ENCODE results near the gene GPR135. TPM values are rescaled to one million over a fixed set of nuclear protein-coding genes. Genes with fewer than 3 reads are reported as not detected.

The GPR135 gene
- total and polyA plus RNA-seq, 2 donors from 2014 or later: 0.77 to 3.0 TPM

DNA sequence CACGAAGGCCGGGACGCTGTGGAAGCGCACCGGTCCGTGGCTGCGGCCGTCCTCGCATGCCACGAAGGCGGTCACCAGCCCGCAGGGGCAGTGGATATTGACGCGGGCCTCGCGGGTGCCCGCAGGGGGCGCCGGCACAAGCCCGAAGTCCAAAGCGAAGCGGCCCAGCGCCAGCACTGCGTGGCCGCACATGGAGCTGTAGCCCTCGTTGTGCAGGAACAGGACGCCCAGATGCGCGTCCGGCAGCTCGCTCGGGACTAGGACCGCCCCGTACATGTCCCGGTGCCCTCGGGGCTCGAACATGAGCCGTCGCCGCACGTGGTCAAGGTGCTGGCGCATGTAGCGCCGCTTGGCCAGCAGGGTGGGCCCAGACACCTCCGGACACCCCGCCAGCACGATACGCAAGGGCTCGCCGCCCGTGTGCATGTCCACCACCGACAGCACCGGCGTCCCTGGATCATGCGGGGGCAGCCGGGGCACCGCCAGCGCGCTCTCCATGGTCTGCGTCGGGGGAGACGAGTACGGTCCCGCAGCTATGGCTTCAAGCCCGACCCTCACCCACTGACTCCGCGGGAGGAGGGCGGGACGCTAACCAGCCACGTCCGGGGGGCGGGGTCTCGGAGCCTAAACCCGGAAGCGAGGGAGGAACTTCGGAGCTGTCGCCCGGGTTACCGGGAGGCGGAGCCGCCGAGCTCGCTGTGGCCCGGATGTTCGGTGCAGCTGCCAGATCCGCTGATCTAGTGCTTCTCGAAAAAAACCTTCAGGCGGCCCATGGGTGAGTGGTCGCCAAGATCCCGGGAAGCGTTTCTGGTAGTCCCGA is 18.8 kb upstream of the GPR135 start, which contains the start of the genes JKAMP and L3HYPDH:
TSS of gene JKAMP (plus strand) at position 699 of the 820 bp plus-strand sequence. CDS start at position 772, 73 bp downstream.
TSS of gene L3HYPDH (minus strand) at position 590 of the 820 bp plus-strand sequence. CDS start at position 498, 92 bp downstream.
- DNase-seq (peak; percentile 98 to 99 (median 99)), FAIRE-seq (no peak)
- Histone ChIP-seq H3K9me3 (ENCODE audit: control insufficient read depth in 2 of 3, insufficient read depth in 1 of 3, low read length in 3 of 3) (no peaks in the 10 kb centered on the region), H3K4me1 (ENCODE audit: control insufficient read depth in 2 of 3, insufficient read depth in 2 of 3, low read depth in 1 of 3, low read length in 3 of 3) (peaks cover 0 to 25% (median 18%) of the 10 kb centered on the region in 3 donors), H3K9ac (ENCODE audit: low read length in 3 of 3) (peak within 1 kb of the TSS; percentile 83 to 91 (median 84)), H3K36me3 (ENCODE audit: control insufficient read depth in 2 of 3, insufficient read depth in 3 of 3, low read length in 3 of 3) (peaks cover 0 to 5% (median 3%) of the 10 kb centered on the region in 3 donors), H3K27me3 (ENCODE audit: control insufficient read depth, insufficient read depth, low read length) (no peaks in the 10 kb centered on the region), H3K4me3 (ENCODE audit: low read length in 3 of 3) (peak within 1 kb of the TSS; percentile 84 to 97 (median 94)), H3K27ac (ENCODE audit: low read depth in 2 of 2, low read length in 2 of 2) (peak within 1 kb of the TSS; percentile 90 to 97)
- intact Hi-C loops (cut with DNase I): no loop called here
- TF ChIP-seq, protein P1, sequence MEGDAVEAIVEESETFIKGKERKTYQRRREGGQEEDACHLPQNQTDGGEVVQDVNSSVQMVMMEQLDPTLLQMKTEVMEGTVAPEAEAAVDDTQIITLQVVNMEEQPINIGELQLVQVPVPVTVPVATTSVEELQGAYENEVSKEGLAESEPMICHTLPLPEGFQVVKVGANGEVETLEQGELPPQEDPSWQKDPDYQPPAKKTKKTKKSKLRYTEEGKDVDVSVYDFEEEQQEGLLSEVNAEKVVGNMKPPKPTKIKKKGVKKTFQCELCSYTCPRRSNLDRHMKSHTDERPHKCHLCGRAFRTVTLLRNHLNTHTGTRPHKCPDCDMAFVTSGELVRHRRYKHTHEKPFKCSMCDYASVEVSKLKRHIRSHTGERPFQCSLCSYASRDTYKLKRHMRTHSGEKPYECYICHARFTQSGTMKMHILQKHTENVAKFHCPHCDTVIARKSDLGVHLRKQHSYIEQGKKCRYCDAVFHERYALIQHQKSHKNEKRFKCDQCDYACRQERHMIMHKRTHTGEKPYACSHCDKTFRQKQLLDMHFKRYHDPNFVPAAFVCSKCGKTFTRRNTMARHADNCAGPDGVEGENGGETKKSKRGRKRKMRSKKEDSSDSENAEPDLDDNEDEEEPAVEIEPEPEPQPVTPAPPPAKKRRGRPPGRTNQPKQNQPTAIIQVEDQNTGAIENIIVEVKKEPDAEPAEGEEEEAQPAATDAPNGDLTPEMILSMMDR (IDR thresholded peaks at IDR 0.05; ENCODE audit: borderline replicate concordance, extremely low read depth, insufficient read depth): peak; percentile 39

GRCh38 chr14:59483363-59483762 is 18.2 kb upstream of the GPR135 start:
- H3K4me3 ChIP-seq (ENCODE audit: low read length in 3 of 3): peak overlapping the region; percentile 84 to 97 (median 94)
- no peaks in the 10 kb centered on the region for H3K9me3 ChIP-seq (ENCODE audit: control insufficient read depth in 2 of 3, insufficient read depth in 1 of 3, low read length in 3 of 3)
- H3K9ac ChIP-seq (ENCODE audit: low read length in 3 of 3): peak overlapping the region; percentile 57 to 91 (median 84)
- intact Hi-C loops (cut with DNase I): no loop called here
- TF ChIP-seq, protein P1 (IDR thresholded peaks at IDR 0.05; ENCODE audit: borderline replicate concordance, extremely low read depth, insufficient read depth): no peak
- H3K27ac ChIP-seq (ENCODE audit: low read depth in 2 of 2, low read length in 2 of 2): peak overlapping the region; percentile 90 to 97
- FAIRE-seq (no peak), DNase-seq (peak in 3 of 5 donors; percentile 38 to 70 (median 66))
- no peaks in the 10 kb centered on the region for H3K27me3 ChIP-seq (ENCODE audit: control insufficient read depth, insufficient read depth, low read length)
- peaks cover 0 to 5% (median 3%) of the 10 kb centered on the region in 3 donors for H3K36me3 ChIP-seq (ENCODE audit: control insufficient read depth in 2 of 3, insufficient read depth in 3 of 3, low read length in 3 of 3)
- peaks cover 0 to 25% (median 18%) of the 10 kb centered on the region in 3 donors for H3K4me1 ChIP-seq (ENCODE audit: control insufficient read depth in 2 of 3, insufficient read depth in 2 of 3, low read depth in 1 of 3, low read length in 3 of 3)

DNA sequence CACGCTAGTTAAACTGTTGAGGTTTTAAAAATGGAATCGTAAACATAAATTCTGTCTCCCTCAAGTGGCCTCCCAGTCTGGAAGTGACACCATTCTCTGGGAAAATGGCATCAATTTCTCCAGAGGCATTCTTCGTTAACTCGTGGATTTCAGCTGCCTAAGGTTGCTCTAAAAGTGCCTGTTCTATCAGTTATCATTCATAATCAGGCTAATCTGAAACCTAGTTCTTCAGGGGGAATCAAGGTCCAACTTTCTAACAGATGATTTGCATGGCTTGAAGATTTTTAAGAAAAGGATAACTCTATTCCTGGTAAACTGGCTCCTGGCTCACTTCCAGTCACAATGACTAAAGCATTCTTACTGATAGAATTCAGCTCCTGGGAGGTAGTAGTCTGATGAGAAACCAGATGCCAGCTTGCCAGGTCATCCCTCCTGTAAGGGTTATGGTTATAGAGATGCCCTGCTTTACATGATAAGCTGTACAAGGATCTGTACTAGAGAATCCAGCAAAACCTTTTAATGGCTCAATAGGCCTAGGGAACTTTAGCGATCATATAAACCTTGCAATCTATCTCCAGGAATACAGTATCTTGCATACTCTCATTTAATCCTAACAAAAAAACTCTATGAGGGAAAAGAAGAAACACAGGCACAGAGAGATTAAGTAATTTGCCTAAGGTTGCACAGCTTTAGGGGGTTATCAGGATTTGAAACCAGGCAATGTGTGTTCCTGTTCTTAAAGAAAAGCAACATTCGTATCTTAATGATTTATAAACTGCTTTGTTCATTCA is 17.6 kb upstream of the GPR135 start:
- Histone ChIP-seq H3K27ac (ENCODE audit: low read depth in 2 of 2, low read length in 2 of 2) (peak overlapping the region; percentile 90 to 97), H3K4me3 (ENCODE audit: low read length in 3 of 3) (peak overlapping the region; percentile 84 to 97 (median 94)), H3K9me3 (ENCODE audit: control insufficient read depth in 2 of 3, insufficient read depth in 1 of 3, low read length in 3 of 3) (no peaks in the 10 kb centered on the region), H3K36me3 (ENCODE audit: control insufficient read depth in 2 of 3, insufficient read depth in 3 of 3, low read length in 3 of 3) (peaks cover 0 to 5% (median 0%) of the 10 kb centered on the region in 3 donors), H3K9ac (ENCODE audit: low read length in 3 of 3) (peak overlapping the region; percentile 57 to 91 (median 84)), H3K27me3 (ENCODE audit: control insufficient read depth, insufficient read depth, low read length) (no peaks in the 10 kb centered on the region), H3K4me1 (ENCODE audit: control insufficient read depth in 2 of 3, insufficient read depth in 2 of 3, low read depth in 1 of 3, low read length in 3 of 3) (peaks cover 0 to 25% (median 18%) of the 10 kb centered on the region in 3 donors)
- DNase-seq (peak in 2 of 5 donors; percentile 25 to 54), FAIRE-seq (no peak)
- TF ChIP-seq, protein P1 (IDR thresholded peaks at IDR 0.05; ENCODE audit: borderline replicate concordance, extremely low read depth, insufficient read depth): no peak
- intact Hi-C loops (cut with DNase I): no loop called here

Measured in kidney (tissue), 14 donors.